A204.1 (cell line): ENCODE results near the gene MYO10.
"Not testable (repeated sequence)": the region's sequence is repeated elsewhere in the genome, so short reads cannot be mapped to it uniquely, and the experiment has no call there.

Experiments used
- FAIRE-seq: peaks from 2 replicates; lab custom pipeline; 2012; peaks lifted over from hg19 to GRCh38; lab: Jason Lieb, UNC

MYO10 gene

DNA sequence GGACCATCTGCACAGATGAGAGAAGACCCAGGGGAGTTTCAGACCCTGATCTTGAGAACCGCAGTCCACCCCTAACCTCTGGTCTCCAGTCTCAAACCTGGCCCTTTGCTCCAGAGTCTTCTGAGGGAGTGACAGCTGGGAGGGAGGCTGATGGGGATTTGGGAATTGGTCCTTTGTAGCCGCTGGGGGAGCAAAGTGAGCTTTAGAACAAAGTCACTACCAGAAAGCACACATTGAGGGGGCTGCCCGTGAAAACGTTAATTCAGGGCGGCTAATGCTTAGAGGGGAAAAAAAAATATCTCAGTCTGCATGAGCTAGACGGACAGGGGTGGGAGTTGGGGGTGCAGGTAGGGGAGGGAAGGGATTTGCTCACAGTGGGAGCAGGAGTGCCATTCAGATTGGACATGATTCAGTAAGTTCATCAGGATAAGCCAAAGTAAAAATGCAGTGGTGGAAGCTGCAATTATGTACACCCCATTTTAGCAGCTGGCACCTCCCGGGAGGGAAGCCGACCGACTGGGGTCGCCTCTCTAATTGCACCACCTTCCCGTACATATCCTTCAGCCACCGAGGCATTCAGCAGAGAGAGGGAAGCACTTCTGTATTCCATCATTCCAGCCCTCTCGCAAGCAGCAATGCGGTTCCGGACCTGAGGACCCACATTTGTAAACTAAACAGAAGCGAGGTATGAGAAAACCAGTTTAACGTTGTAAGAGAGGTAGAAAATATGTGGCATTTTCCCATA, 195.8 kb downstream of the MYO10 start:
- no peak for FAIRE-seq

DNA sequence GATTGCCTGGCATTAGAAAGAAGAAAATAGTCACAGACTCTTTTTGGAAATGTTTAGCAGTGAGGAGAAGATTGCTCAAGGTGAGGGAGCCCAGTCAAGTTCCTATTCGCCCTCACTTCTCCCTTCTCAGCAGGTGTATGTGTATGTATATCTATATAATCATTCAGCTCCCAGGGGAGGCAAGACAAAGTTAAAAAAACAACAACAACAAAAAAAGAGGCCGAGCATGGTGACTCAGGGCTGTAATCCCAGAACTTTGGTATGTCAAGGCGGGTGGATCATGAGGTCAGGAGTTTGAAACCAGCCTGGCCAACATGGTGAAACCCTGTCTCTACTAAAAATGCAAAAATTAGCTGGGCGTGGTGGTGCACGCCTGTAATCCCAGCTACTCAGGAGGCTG, 197.7 kb downstream of the MYO10 start:
- FAIRE-seq = not testable (repeated sequence)

DNA sequence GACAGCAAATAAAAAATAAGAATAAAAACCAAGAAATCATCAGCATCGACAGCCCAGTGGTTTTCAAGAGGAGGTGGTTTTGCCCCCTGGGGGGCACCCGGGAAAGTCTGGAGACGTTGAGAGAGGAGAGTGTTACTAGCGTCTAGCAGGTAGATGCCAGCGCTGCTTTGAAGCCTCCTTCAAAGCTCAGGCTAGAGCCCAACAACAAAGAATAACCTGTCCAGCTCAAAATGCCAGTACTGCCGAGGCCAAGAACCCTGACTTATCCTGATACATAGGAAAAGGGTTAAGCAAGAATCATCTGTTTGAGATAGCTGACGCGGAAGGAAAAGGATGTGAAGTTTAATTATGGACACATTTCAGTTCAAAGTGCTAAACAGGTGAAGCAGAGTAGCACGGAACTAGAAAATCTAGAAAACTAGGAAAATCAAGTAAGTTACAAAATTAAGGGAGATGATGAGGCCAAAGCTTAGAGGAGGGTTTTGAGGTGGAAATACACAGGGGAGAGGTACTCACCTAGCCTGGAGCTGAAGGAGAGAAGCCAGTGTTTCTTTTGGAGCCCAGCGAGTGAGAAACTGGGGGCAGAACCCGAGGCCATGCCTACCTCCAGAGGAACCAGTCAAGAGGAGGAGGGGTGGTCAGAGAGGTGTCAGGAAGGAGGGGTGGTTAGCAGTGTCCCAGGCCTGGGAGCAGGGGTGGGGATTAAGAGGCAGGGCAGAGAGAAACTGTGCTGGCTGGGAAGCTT, 198.3 kb downstream of the MYO10 start:
- no peak for FAIRE-seq

DNA sequence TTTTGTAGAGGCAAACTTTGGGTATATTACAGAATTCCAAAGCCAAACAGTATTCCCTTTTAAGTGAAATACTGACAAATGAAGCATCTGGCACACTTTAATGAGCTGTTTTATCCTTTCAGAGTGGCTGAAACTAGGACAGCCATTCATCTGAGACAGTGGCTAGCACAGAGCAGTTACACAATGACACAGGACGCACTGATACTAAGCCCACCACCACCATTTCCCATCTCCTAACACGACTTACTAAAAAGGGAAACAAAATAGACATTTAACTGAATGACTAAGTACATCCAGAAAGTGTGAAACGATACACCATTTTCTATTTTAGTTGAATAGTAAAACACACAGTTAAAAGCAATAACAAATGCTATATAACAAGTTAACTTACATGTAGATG, 198.9 kb downstream of the MYO10 start:
- no peak for FAIRE-seq

DNA sequence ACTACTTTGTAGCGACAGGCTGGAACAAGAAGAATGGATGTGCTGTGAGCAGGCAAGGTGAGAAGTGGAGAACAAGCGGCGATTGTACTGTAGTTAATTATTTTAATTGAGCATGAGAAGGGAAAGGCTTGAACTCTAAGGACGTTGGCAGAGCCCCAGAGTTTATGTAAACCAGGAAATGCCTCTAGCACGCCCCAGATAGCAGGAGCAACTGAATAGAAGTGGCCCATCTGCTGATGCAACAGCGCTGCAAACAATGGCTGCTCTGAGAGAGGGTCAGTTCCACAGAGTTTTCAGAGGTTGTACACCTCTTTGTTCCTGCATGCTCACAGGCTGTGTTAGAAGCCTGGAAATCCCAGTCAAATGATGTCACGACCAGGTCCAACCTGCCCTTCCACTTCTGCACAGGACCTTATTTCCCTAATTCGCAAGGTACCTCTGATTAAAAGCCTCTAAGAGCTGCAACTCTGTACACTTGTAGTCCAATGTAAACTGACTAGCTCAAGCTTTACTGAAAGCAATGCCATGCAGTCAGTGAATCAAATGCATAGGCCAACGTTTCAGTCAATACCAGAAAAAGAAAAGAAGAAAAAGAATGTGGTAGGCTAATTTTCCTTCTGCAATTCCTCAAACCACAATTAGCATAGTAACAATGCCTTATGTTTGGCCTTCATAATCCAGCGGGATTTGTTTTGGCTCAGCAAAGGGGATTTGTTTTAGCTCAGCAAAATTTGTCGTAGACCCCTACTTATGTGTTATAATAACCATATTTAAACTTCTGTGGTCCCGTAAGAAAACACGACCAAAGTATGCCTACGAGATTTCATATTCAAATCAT, 199.7 kb downstream of the MYO10 start:
- no peak for FAIRE-seq

DNA sequence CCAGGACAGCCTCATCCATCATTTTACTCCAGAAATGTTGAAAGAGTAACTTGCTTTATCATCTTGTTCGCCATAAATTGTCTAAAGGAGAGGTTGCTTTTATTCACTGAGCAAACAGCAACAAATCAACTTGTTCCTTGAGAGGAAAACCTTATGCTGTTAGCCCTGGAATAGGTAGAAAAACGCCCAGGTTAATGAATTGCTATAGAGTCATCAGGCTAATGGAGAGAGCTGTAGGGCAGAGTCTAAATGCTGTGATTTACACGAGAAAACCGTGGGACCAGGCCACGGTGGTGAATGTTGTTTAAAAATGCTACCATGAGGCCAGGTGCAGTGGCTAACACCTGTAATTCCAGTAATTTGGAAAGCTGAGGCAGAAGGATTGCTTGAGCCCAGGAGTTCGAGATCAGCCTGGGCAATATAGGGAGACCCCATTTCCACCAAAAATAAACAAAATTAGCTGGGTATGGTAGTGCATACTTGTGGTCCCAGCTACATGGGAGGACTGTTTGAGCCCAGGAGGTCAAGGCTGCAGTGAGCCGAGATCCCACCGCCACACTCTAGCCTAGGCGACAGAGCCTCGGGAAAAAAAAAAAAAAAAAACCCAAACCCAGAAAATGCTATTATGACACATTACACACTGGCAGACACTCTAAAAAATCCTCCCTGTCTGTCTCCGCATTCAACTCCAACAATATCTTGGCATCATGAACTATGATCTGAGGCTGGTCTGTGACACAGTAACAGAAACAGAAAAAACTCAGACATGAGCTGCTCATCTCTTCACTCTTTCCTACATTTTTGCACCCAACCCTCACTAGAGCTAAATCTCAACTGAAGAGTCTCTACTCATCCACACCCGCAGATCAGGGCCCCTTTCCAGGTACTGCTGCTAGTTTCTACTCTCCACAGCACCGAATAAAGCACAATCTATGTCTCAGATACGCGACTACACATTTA, 200.7 kb downstream of the MYO10 start:
- FAIRE-seq = no peak

DNA sequence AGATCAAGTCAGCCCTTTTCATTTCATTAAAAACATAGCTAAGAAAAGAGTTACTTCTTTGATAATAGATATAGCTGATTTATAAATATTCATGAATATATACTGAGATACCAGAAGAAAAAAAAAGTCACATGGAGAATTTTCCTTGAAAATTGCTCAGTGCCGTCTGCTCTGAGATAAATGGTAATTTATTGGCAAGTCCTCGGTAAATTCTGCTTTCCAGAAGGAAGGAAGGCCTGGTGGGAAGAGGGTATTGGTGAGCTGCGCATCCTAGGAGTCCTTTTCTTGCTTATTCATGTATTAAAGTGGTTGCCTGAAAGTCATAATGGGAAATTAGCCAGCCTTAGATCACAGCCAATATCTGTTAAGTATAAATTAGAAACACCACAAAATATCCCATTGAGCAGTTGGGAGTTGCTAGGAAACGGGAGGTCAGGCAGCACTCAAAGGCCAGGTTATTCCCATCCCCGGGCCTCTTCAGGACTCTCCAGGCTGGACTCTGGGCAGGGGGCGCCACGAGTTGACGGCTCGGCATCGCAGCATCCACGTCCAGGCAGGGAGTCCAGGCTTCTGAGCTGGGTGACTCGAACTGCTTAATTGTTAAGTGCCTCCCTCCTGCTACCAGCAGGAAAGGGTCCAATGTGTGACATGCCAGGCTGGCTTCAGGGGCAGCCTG, 202.6 kb downstream of the MYO10 start:
- FAIRE-seq = no peak

DNA sequence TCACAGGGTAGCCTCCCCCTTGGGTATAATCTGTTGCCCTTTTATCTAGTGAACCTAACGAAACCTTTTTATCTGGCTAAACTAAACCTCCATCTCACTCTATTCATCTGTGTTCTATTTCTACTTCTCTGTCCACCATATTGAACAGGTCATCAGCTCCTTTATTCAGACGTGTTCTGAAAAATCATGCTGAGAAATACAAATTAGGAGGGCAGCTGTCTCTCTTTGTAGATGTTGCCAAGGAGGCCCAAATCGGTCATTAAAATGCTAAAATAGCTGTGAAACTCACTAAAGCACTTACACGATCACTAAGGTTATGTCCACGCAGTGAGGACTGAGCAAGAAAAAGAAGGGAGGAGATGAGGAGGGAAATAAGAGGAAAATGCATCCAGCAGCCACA, 203.7 kb downstream of the MYO10 start:
- no peak for FAIRE-seq

DNA sequence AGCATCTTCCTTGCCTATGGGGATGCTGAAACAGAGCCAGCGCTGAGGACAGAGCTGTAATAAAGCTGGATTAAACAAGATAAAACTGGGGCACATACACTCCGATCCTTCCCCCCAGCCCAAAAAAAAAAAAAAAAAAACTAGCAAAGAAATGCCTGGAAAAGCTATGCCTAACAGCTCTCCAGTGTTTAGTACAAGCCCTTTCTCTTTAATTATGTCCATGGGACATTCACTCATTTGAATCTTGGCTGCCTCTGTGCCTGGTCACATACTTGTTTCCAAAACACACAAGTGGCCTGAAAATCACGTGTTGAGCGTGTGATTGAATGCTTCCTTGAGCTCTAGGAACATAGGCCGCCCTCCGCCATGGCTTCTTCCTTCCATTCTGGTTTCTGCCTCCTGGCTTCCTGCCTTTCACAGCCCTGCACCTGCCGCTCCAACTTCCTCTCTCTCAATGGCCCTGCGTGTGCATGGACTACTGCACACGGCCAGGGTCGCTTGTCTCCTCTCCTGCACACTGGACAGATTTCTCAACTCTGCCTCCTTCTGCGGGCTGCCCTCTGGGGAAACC, 208.2 kb downstream of the MYO10 start:
- no peak for FAIRE-seq

DNA sequence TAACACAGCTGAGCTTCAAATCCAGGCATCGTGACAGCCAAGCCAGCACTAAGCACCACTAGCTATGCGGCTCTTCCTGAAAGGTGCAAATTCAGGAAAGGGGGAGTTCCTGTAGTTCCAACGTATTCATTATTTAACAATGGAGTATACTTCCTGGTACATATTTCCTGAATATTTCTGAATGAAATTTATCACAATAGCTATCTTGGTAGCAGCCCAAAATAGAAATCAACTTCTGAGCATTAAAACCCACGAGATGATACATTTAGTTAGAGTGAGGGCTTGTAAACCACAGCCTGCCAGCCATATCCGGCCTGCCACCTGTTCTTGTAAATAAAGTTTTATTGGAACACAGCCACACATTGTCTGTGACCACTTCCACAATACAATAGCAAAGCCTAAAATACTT, 209.5 kb downstream of the MYO10 start:
- no peak for FAIRE-seq

DNA sequence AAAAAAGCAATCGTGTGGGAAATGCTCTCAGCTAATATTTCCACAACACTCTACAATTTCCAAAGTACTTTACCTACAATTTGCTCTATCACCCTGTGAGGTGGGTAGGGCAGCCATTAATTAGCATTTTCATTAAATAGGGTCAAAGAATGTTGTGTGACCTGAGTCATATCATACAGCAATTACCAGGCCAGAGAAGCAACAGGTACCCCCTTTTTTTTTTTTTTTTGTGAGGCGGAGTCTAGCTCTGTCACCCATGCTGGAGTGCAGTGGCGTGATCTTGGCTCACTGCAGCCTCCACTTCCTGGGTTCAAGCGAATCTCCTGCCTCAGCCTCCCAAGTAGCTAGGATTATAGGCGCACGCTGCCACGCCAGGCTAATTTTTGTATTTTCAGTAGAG, 210.5 kb downstream of the MYO10 start:
- no peak for FAIRE-seq

DNA sequence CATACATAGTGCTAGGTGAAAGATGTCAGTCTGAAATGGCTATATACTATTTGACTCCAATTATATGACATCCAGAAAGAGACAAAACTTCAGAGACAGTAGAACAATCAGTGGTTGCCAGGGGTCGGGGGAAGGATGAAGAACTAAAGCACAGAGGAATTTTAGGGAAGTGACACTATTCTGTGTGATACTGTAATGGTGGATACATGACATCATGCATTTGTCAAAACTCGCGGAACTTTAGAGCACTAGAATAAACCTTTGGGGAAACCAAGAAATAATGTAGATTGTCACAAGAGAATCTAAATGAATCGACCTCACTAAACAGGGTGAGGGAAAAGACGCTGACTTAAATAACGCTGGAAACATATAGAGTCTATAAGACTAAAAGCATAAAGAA, 212.3 kb downstream of the MYO10 start:
- FAIRE-seq = no peak

DNA sequence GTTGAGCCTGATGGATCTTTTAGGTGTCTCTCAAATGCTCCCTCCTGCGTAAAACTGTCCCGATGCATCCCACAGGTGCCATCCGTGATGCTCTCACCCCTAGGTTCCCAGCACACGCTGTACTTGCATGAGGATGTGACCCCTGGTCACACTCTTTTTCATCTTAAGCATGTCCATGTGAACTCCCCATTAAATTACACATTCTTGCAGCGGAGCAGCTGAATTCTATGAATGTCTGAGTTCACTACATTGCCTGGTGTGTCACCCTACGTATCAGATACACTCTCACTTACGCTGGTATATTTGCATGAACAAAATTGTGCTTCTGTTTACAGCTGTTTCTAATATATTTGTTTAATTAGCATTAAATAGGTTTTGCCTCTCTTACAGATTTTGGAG, 214.0 kb downstream of the MYO10 start:
- FAIRE-seq = no peak

DNA sequence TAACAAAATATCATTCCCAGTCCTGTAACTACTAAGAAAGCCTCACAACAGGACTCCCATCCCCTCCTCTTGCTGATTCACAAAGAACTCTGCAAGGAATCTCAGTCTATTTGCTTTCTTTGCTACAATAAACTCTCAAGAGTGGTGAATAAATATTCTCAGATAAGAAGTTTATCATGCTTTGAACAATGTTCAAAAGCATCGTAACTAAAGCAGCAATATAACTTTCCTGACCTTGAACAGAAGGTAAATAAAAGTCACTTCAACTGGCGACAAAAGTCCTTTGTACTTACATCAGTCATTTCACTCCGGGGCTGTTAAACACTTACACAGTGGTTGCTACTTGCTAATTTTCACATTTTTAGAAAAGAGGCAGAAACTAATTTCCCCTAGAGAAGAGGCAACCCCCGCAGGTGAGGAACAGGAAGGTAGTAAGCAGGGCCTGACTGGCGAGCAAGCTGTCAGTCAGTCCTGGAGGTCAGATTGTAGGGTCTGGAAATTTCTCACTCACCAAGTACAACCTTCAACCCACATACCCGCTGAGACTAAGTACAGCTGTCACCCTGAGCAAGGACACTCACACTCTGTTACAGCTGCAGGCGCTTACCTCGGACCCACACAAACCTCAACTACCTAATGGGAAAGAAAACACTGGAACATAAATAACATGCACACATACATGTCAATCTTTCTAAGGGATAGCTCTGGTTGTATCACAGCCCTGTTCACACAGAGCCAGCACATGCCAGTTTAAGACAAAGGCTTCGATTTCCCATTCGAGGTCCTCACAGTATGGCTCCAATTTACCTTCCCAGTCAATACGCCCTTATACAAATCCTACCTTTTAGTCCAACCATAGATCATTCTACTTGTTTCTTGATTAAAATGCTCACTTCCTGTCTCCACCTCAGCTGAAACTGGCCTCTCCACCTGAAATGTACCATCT, 214.7 kb downstream of the MYO10 start:
- FAIRE-seq = no peak

DNA sequence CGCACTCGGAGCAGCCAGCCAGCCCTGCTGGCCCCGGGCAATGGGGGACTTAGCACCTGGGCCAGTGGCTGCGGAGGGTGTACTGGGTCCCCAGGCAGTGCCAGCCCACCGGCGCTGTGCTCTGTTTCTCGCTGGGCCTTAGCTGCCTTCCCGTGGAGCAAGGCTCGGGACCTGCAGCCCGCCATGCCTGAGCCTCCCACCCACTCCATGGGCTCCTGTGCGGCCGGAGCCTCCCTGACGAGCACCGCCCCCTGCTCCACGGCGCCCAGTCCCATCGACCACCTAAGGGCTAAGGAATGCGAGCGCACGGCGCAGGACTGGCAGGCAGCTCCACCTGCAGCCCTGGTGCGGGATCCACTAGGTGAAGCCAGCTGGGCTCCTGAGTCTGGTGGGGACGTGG, 218.1 kb downstream of the MYO10 start:
- not testable (repeated sequence) for FAIRE-seq

DNA sequence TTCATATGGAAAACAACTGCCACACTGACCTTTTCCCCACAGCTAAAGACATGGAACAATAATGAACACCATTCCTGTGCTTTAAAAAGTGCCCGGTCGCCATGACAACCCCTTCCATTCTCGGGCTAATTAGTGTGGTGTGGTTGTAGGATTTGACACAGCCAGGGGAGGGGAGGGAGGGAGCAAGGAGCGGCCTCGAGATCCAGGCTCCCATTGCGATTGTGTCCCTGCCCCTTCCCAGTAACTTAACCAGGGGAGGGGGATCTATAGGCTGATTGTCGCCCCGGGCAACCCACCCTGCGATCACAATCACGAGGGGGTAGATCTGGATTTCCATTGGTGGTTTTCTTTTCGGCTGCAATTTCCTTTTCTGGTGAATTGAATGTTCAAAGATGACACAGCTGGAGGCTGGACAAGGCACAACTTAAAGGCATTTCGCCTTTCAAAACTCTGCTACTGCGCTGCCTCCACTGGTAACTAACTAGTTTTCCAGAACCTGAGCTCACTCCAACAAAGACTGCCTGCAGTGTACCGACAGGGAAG, 222.6 kb downstream of the MYO10 start:
- FAIRE-seq = no peak

DNA sequence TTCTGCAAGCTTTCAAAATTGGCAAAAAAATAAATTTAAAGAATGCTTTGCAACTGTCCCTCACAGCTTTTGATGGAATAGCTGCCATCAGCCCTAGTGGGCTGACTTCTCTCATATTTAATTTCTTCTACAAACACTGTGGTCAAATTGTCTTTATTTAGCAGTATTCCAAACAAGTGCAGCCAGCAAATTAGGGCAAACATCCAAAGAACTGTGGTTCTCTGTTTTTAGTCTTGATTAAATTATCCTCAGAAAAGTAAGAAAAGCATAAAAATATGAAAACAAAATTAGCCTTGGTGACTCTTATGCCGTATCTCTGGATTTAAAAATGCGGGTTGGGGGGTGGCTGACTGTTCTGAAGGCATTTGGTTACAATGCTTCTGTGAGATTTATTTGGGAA, 223.5 kb downstream of the MYO10 start:
- FAIRE-seq = no peak

DNA sequence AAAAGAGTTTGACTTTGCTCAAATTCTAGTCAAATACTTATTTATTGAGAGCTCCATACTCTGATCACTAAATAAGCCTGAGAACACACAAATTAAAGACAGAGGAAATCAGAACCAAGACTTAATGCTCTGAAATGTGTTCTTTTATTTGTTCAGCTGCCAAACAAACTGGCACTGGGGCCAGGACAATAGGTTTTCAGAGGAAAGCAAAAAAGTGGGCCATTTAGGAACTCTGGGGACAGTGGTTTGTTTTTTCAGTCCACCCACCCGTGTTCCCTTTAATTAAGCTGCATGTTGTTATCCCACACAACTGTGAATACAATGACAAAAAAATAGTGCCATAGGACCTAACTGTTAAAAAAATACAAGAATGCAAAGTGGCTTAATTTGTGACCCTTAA, 223.9 kb downstream of the MYO10 start:
- FAIRE-seq = no peak

DNA sequence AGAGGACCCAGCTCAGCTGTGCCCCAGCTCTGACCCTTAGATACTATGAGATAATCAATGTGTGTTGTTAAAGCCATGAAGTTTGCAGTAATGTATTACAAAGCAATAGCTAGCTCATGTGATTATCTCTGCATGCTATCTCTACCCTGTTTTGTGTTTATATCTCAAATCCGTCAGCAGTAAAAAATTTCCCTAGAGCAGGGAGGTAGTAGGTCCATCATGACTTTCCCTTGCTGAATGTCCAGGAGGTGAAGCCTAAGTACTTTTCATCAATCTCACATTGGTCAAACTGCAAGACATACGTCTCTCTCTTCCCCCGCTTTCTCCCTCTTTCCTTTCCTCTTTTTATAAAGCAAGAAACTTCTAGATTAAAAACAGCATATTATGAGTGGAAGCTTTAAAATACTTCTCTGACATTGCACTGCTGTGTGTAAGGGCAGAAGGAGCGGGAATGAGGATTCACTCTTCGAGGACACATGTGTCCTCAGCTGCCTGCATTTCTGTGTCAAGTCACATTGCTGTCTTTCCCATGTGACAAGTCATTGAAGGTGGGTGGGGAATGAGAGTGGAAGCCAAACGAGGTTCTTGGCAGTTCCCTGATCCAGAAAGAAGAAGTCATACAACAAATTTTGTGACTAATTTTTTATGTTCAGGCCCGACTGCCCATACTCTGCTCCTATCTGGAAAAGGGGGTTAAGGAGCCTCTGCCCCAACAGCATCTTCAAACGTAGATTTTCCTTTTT, 226.2 kb downstream of the MYO10 start:
- FAIRE-seq = no peak
